Neutrophil (primary cell): ENCODE results near the gene STARD13.

Source experiments
- H3K27ac ChIP-seq: fragments of 200-600 bp; sonication (generic); 2 replicates; pipeline ENCODE4 v1.5.1; 2016; ENCODE audit warnings: mild to moderate bottlenecking, moderate library complexity
- H3K27me3 ChIP-seq: fragments of 200-600 bp; sonication (generic); 2 replicates; pipeline ENCODE4 v1.6.0; 2016; ENCODE audit warnings: mild to moderate bottlenecking
- H3K36me3 ChIP-seq: fragments of 200-600 bp; sonication (generic); 2 replicates; pipeline ENCODE4 v1.5.1; 2017
- H3K4me1 ChIP-seq, 2 experiments: fragments of 200-600 bp in 1 of 2; sonication (generic) in 1 of 2; 1 replicate in 1 of 2; 2 replicates in 1 of 2; pipeline versions ENCODE4 v1.5.1 to v1.6.1; 2013 to 2016; ENCODE audit warnings: low read depth in 1 of 2, low read length in 1 of 2, mild to moderate bottlenecking in 1 of 2, moderate library complexity in 1 of 2; ENCODE audit not compliant: control insufficient read depth in 1 of 2, insufficient read depth in 1 of 2
- H3K4me3 ChIP-seq, 2 experiments: fragments of 200-600 bp in 1 of 2; sonication (generic) in 1 of 2; 1 replicate in 1 of 2; 2 replicates in 1 of 2; pipeline ENCODE4 v1.5.1; 2013 to 2016; ENCODE audit warnings: low read depth in 1 of 2, low read length in 1 of 2, mild to moderate bottlenecking in 1 of 2, moderate library complexity in 1 of 2
- H3K9me3 ChIP-seq: fragments of 200-600 bp; sonication (generic); 2 replicates; pipeline ENCODE4 v1.5.1; 2016
- TF ChIP-seq, protein P1 (sequence below): fragments of 200-600 bp; sonication (generic); IDR thresholded peaks from 2 replicates; pipeline ENCODE4 v1.5.1; 2016; ENCODE audit warnings: antibody characterized with exemption

Gene STARD13

DNA sequence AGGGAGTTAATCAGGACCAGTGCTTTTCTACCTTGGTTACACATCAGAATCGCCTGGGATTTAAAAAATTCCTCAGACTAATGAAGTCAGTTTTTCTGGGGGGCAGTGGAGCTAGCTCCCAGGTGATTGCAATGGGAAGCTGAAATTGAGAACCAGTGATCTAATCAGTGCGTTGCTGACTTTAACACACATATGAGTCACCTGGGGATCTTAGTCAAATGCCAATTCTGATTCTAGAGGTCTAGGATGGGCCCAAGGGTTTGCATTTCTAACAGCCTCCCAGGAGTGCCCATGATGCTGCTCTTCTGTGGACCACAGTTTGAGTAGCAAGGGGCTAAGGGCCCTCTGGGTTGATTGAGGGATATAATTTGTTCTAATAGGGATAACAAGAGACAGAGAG is 214.8 kb downstream of the STARD13 start:
- Histone ChIP-seq H3K9me3 (no peaks in the 10 kb centered on the region), H3K4me1 (peaks cover 12 to 19% of the 10 kb centered on the region in 2 experiments), H3K27me3 (no peaks in the 10 kb centered on the region), H3K4me3 (no peak overlapping the region), H3K27ac (no peak overlapping the region), H3K36me3 (no peaks in the 10 kb centered on the region)
- TF ChIP-seq, protein P1, sequence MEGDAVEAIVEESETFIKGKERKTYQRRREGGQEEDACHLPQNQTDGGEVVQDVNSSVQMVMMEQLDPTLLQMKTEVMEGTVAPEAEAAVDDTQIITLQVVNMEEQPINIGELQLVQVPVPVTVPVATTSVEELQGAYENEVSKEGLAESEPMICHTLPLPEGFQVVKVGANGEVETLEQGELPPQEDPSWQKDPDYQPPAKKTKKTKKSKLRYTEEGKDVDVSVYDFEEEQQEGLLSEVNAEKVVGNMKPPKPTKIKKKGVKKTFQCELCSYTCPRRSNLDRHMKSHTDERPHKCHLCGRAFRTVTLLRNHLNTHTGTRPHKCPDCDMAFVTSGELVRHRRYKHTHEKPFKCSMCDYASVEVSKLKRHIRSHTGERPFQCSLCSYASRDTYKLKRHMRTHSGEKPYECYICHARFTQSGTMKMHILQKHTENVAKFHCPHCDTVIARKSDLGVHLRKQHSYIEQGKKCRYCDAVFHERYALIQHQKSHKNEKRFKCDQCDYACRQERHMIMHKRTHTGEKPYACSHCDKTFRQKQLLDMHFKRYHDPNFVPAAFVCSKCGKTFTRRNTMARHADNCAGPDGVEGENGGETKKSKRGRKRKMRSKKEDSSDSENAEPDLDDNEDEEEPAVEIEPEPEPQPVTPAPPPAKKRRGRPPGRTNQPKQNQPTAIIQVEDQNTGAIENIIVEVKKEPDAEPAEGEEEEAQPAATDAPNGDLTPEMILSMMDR, result no peak

- H3K4me3 ChIP-seq, result no peak overlapping the region
- H3K9me3 ChIP-seq, result no peaks in the 10 kb centered on the region
- TF ChIP-seq, protein P1, result no peak
- no peak overlapping the region for H3K27ac ChIP-seq
- no peaks in the 10 kb centered on the region for H3K36me3 ChIP-seq
- no peaks in the 10 kb centered on the region for H3K27me3 ChIP-seq
- peaks cover 12 to 19% of the 10 kb centered on the region in 2 experiments for H3K4me1 ChIP-seq
Observed at GRCh38 chr13:33069365-33069764, 216.2 kb downstream of the STARD13 start.

DNA sequence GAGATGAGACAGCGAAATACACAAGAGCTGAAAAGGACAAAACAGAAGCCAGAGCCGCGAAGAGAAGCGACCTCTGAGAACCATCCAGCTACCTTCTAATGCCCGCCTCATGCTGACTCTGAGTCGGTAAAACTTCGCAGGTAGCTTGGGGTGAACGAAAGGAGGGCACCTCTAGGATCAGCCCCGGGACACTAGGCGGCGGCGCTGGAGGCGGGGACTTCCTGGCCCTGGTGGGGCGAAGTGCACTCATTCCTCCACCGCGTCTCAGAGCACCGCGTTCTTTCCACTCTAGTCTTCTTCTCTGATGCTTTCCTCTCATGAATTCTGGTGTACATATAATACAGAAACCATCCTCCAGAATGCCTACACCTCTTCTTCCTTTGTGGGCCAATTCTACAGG is 219.2 kb downstream of the STARD13 start:
- Histone ChIP-seq H3K27ac (no peak overlapping the region), H3K4me3 (no peak overlapping the region), H3K4me1 (peaks cover 4 to 7% of the 10 kb centered on the region in 2 experiments), H3K36me3 (no peaks in the 10 kb centered on the region), H3K27me3 (no peaks in the 10 kb centered on the region), H3K9me3 (no peaks in the 10 kb centered on the region)
- TF ChIP-seq, protein P1, result no peak

DNA sequence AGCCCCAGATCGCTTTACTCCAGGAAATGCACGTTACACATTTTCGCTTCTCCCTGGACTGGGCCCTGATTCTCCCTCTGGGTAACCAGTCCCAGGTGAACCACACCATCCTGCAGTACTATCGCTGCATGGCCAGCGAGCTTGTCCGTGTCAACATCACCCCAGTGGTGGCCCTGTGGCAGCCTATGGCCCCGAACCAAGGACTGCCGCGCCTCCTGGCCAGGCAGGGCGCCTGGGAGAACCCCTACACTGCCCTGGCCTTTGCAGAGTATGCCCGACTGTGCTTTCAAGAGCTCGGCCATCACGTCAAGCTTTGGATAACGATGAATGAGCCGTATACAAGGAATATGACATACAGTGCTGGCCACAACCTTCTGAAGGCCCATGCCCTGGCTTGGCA is 224.7 kb downstream of the STARD13 start:
- no peaks in the 10 kb centered on the region for H3K9me3 ChIP-seq
- no peaks in the 10 kb centered on the region for H3K27me3 ChIP-seq
- H3K36me3 ChIP-seq, result peaks cover 5% of the 10 kb centered on the region
- no peak overlapping the region for H3K27ac ChIP-seq
- TF ChIP-seq, protein P1, result no peak
- H3K4me1 ChIP-seq, result no peaks in the 10 kb centered on the region
- no peak overlapping the region for H3K4me3 ChIP-seq

- TF ChIP-seq, protein P1, result no peak
- no peak overlapping the region for H3K4me3 ChIP-seq
- no peaks in the 10 kb centered on the region for H3K27me3 ChIP-seq
- H3K4me1 ChIP-seq, result no peaks in the 10 kb centered on the region
- H3K9me3 ChIP-seq, result no peaks in the 10 kb centered on the region
- peaks cover 5% of the 10 kb centered on the region for H3K36me3 ChIP-seq
- H3K27ac ChIP-seq, result no peak overlapping the region
Observed at GRCh38 chr13:33058776-33059327, 226.7 kb downstream of the STARD13 start.
